WERI-Rb-1 (cell line): Measurements from ENCODE around the gene ZSCAN5B.
A peak's percentile ranks its signal among the peaks of the same experiment; 100 is the strongest.
"Not testable (repeated sequence)": the region's sequence is repeated elsewhere in the genome, so short reads cannot be mapped to it uniquely, and the experiment has no call there.

Experiments used
- DNase-seq: peaks from one replicate; pipeline ENCODE4 v3.0.0-alpha.2; 2020
- H3K27ac ChIP-seq: fragments of 250-450 bp; sonication (Bioruptor Pico); 2 replicates; pipeline ENCODE4 v1.5.1; 2020; ENCODE audit warnings: mild to moderate bottlenecking, moderate library complexity
- H3K27me3 ChIP-seq: fragments of 250-450 bp; sonication (Bioruptor Pico); 2 replicates; pipeline ENCODE4 v1.5.1; 2021; ENCODE audit warnings: mild to moderate bottlenecking, low read depth, moderate library complexity; ENCODE audit not compliant: insufficient read depth, severe bottlenecking
- H3K36me3 ChIP-seq: fragments of 250-450 bp; sonication (Bioruptor Pico); 2 replicates; pipeline ENCODE4 v1.5.1; 2020; ENCODE audit warnings: mild to moderate bottlenecking, moderate library complexity
- H3K4me3 ChIP-seq: 2 replicates; pipeline ENCODE4 v1.5.1; 2011; ENCODE audit warnings: low read depth, mild to moderate bottlenecking, control low read depth, low read length
- H3K9me3 ChIP-seq: fragments of 250-450 bp; sonication (Bioruptor Pico); 2 replicates; pipeline ENCODE4 v1.5.1; 2021; ENCODE audit warnings: mild to moderate bottlenecking, moderate library complexity; ENCODE audit not compliant: severe bottlenecking
- TF ChIP-seq, protein P1 (sequence below): IDR thresholded peaks from 2 replicates; pipeline ENCODE4 v1.5.1; 2011; ENCODE audit warnings: low read depth, mild to moderate bottlenecking, control low read depth, inconsistent platforms, low read length

ZSCAN5B gene

DNA sequence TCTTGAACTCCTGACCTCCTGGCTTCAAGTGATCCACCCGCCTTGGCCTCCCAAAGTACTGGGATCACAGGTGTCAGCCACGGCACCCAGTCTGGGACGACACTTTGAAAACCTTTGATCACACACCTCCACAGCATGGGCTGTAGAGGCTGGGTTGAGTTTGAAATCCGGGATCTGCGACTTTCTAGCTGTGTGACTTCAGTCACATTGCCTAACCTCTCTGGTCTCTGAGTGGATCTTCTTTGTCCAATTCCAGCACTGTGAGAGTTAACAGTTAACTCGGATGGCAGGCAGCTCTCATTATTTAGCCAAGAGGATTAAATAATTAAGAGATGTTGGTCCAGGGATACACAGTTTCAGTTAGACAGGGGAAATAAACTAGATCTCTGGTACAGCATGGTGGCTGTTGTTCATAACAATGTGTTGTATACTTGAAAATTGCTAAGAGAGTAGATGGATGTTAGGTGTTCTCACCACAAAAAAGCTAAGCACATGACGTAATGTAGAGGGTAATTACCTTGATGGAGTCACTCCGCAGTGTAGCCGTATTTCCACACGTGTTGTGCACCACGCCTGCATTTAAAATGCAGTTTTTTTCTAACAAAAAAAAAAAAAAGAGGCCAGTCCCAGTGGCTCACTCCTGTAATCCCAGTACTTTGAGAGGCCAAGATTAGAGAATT lies 19.9 kb downstream of the ZSCAN5B start:
- TF ChIP-seq, protein P1, sequence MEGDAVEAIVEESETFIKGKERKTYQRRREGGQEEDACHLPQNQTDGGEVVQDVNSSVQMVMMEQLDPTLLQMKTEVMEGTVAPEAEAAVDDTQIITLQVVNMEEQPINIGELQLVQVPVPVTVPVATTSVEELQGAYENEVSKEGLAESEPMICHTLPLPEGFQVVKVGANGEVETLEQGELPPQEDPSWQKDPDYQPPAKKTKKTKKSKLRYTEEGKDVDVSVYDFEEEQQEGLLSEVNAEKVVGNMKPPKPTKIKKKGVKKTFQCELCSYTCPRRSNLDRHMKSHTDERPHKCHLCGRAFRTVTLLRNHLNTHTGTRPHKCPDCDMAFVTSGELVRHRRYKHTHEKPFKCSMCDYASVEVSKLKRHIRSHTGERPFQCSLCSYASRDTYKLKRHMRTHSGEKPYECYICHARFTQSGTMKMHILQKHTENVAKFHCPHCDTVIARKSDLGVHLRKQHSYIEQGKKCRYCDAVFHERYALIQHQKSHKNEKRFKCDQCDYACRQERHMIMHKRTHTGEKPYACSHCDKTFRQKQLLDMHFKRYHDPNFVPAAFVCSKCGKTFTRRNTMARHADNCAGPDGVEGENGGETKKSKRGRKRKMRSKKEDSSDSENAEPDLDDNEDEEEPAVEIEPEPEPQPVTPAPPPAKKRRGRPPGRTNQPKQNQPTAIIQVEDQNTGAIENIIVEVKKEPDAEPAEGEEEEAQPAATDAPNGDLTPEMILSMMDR, result no peak
- no peaks in the 10 kb centered on the region for H3K27me3 ChIP-seq
- H3K27ac ChIP-seq, result no peak overlapping the region
- no peaks in the 10 kb centered on the region for H3K9me3 ChIP-seq
- DNase-seq, result no peak
- no peak overlapping the region for H3K4me3 ChIP-seq
- H3K36me3 ChIP-seq, result no peaks in the 10 kb centered on the region

- Histone ChIP-seq H3K4me3 (no peak overlapping the region), H3K9me3 (no peaks in the 10 kb centered on the region), H3K27me3 (no peaks in the 10 kb centered on the region), H3K36me3 (no peaks in the 10 kb centered on the region), H3K27ac (no peak overlapping the region)
- no peak for DNase-seq
- TF ChIP-seq, protein P1, result no peak
Observed at GRCh38 chr19:56176881-56177280, 20.7 kb downstream of the ZSCAN5B start.

- not testable (repeated sequence) for H3K27ac ChIP-seq, H3K36me3 ChIP-seq, H3K9me3 ChIP-seq, H3K27me3 ChIP-seq, DNase-seq, H3K4me3 ChIP-seq
Observed at GRCh38 chr19:56176310-56176709, 21.3 kb downstream of the ZSCAN5B start.

DNA sequence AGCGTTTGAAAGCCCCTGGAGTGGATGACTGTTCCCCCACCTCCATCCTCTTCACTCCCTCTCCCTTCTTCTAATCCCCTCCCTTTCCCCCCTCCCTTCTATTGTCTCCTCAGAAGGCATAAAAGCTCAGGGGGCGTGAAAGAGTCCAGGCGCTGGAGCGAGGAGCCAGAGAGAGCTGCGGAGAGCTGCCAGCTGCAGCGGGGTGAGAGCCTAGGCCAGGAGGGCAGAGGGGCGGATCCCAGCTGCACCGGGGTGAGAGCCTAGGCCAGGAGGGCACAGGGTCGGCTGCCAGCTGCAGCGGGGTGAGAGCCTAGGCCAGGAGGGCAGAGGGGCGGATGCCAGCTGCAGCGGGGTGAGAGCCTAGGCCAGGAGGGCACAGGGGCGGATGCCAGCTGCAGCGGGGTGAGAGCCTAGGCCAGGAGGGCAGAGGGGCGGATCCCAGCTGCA lies 21.7 kb downstream of the ZSCAN5B start, which contains the start of gene GALP:
Gene GALP (plus strand): TSS at position 148 of the 447 bp plus-strand sequence. CDS start 1,101 bp downstream, outside the sequence.
- not testable (repeated sequence) for H3K27ac ChIP-seq, H3K9me3 ChIP-seq, H3K27me3 ChIP-seq, H3K4me3 ChIP-seq, H3K36me3 ChIP-seq
- DNase-seq, result peak; percentile 35

DNA sequence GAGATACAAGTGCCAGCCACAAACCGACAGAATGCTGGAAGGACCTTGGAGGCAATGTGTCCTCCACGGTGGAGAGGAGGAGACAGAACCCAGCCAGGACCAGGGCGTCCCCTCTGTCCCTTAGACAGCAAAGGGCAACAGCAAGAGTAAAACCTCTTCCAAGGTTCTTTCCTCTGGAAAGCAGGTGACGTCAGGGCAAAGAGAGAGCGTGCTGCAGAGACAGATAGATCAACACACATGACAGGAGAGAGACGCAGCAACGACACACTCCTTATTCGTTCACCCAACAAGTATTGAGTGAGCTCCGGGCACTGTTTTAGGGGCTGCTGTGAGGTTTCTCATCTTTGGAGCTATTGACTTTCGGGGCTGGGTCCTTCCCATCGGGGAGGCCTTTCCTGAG lies 23.0 kb downstream of the ZSCAN5B start:
- H3K27me3 ChIP-seq, result no peaks in the 10 kb centered on the region
- TF ChIP-seq, protein P1, result no peak
- no peak overlapping the region for H3K27ac ChIP-seq
- DNase-seq, result no peak
- no peak overlapping the region for H3K4me3 ChIP-seq
- H3K9me3 ChIP-seq, result no peaks in the 10 kb centered on the region
- no peaks in the 10 kb centered on the region for H3K36me3 ChIP-seq

DNA sequence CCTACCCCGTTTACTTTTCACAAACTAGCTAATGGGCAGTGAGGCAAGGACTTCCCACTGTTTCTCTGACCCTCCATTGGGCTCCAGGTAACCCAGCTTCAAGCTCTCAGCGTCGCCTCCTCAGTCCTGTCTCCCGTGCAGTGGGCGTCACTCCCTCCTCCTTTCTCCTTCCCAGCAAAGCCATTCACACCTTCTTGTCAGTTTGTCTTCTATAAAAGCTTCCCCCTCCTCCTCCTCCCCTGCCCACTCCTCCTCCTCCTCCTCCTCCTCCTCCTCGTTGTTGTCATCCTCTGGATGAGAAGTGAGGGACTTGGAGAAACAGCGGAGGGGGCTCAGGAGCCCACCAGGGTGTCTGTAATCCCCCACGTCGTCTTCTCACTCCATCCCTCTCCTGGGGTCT lies 23.5 kb downstream of the ZSCAN5B start:
- no peak overlapping the region for H3K4me3 ChIP-seq
- no peaks in the 10 kb centered on the region for H3K27me3 ChIP-seq
- no peak overlapping the region for H3K27ac ChIP-seq
- TF ChIP-seq, protein P1, result no peak
- no peaks in the 10 kb centered on the region for H3K36me3 ChIP-seq
- DNase-seq, result no peak
- H3K9me3 ChIP-seq, result no peaks in the 10 kb centered on the region

- no peaks in the 10 kb centered on the region for H3K36me3 ChIP-seq
- TF ChIP-seq, protein P1, result no peak
- H3K9me3 ChIP-seq, result no peaks in the 10 kb centered on the region
- no peak for DNase-seq
- no peak overlapping the region for H3K4me3 ChIP-seq
- no peak overlapping the region for H3K27ac ChIP-seq
- no peaks in the 10 kb centered on the region for H3K27me3 ChIP-seq
Observed at GRCh38 chr19:56170261-56170660, 27.3 kb downstream of the ZSCAN5B start.
